A204.1 (cell line): ENCODE measurements around the gene VDR.

Experiments used
- FAIRE-seq: peaks from 2 replicates; lab custom pipeline; 2012; peaks lifted over from hg19 to GRCh38; lab: Jason Lieb, UNC

The VDR gene

GRCh38 chr12:47793015-47793681 lies 111.6 kb downstream of the VDR start:
- no peak for FAIRE-seq

DNA sequence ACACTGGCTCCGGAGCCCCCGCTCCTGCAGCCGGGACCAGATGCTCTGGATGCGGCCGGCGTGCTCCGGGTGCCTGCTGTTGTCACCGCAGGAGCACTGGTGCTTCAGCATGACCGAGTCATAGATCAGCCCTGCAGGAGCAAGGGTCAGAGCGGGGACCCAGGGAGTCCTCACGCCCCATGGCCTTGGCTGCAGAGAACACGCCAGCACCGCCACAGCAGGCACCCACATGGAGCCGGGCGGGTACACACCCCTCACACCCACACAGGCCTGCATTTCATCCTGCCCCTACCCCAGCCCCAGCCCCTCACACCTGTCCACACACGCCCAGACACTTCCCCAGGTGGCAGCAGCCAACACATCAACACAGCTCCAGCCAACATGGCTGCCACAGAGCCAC lies 112.9 kb downstream of the VDR start:
- no peak for FAIRE-seq
